ENCODE results near the gene UPF3B. TPM values are rescaled to one million over a fixed set of nuclear protein-coding genes. Genes with fewer than 3 reads are reported as not detected.

Gene UPF3B
- total RNA-seq, 1 donor from 2014 or later = 4.7 TPM

- DNase-seq (ENCODE audit: low read depth) = peak; percentile 48
Measured at GRCh38 chrX:119871599-119872395, 19.0 kb upstream of the UPF3B start, which contains the start of the genes NDUFA1 and RNF113A. Gene NDUFA1 (plus strand): TSS chrX:119871832. CDS start chrX:119871912, 80 bp downstream. Gene RNF113A (minus strand): TSS chrX:119871733. CDS start chrX:119871613, 120 bp downstream.

GRCh38 chrX:119871245-119871598 is 18.5 kb upstream of the UPF3B start:
- no peaks in the 10 kb centered on the region for H3K27me3 ChIP-seq (ENCODE audit: control insufficient read depth, insufficient read depth, low read length)
- peak overlapping the region; percentile 76 for H3K4me3 ChIP-seq (ENCODE audit: low read depth, low read length)
- no peak for TF ChIP-seq CTCF (IDR thresholded peaks at IDR 0.05; ENCODE audit: insufficient read depth, low read length, poor library complexity, severe bottlenecking)
- DNase-seq (ENCODE audit: low read depth) = no peak
- no peaks in the 10 kb centered on the region for H3K36me3 ChIP-seq (ENCODE audit: control insufficient read depth, insufficient read depth, low read length)

More at GRCh38 chrX:119871599-119872395, 19.0 kb upstream of the UPF3B start, which contains the start of the genes NDUFA1 and RNF113A:
- TF ChIP-seq CTCF (IDR thresholded peaks at IDR 0.05; ENCODE audit: insufficient read depth, low read length, poor library complexity, severe bottlenecking) = no peak
- peak within 1 kb of the TSS; percentile 76 for H3K4me3 ChIP-seq (ENCODE audit: low read depth, low read length)
- H3K27me3 ChIP-seq (ENCODE audit: control insufficient read depth, insufficient read depth, low read length) = no peaks in the 10 kb centered on the region
- H3K36me3 ChIP-seq (ENCODE audit: control insufficient read depth, insufficient read depth, low read length) = no peaks in the 10 kb centered on the region

GRCh38 chrX:119870626-119871131 is 17.9 kb upstream of the UPF3B start:
- DNase-seq (ENCODE audit: low read depth) = no peak
- Histone ChIP-seq H3K36me3 (ENCODE audit: control insufficient read depth, insufficient read depth, low read length) (no peaks in the 10 kb centered on the region), H3K4me3 (ENCODE audit: low read depth, low read length) (peak overlapping the region; percentile 76), H3K27me3 (ENCODE audit: control insufficient read depth, insufficient read depth, low read length) (no peaks in the 10 kb centered on the region)
- no peak for TF ChIP-seq CTCF (IDR thresholded peaks at IDR 0.05; ENCODE audit: insufficient read depth, low read length, poor library complexity, severe bottlenecking)

GRCh38 chrX:119853444-119853843 is 681 bp upstream of the UPF3B start:
- no peak for TF ChIP-seq CTCF (IDR thresholded peaks at IDR 0.05; ENCODE audit: insufficient read depth, low read length, poor library complexity, severe bottlenecking)
- H3K36me3 ChIP-seq (ENCODE audit: control insufficient read depth, insufficient read depth, low read length) = no peaks in the 10 kb centered on the region
- no peak for DNase-seq (ENCODE audit: low read depth)
- H3K27me3 ChIP-seq (ENCODE audit: control insufficient read depth, insufficient read depth, low read length) = no peaks in the 10 kb centered on the region
- H3K4me3 ChIP-seq (ENCODE audit: low read depth, low read length) = peak overlapping the region; percentile 44

- DNase-seq (ENCODE audit: low read depth) = no peak
- Histone ChIP-seq H3K27me3 (ENCODE audit: control insufficient read depth, insufficient read depth, low read length) (no peaks in the 10 kb centered on the region), H3K4me3 (ENCODE audit: low read depth, low read length) (no peak overlapping the region), H3K36me3 (ENCODE audit: control insufficient read depth, insufficient read depth, low read length) (no peaks in the 10 kb centered on the region)
- no peak for TF ChIP-seq CTCF (IDR thresholded peaks at IDR 0.05; ENCODE audit: insufficient read depth, low read length, poor library complexity, severe bottlenecking)
Measured at GRCh38 chrX:119833905-119834304, 18.9 kb downstream of the UPF3B start.

All from kidney epithelial cell (primary cell).